ENCODE measurements around the gene KCNQ1OT1.

KCNQ1OT1 gene

GRCh38 chr11:2701898-2702434, 2.2 kb upstream of the KCNQ1OT1 start:
- no peak for DNase-seq (ENCODE audit: low read depth)

DNA sequence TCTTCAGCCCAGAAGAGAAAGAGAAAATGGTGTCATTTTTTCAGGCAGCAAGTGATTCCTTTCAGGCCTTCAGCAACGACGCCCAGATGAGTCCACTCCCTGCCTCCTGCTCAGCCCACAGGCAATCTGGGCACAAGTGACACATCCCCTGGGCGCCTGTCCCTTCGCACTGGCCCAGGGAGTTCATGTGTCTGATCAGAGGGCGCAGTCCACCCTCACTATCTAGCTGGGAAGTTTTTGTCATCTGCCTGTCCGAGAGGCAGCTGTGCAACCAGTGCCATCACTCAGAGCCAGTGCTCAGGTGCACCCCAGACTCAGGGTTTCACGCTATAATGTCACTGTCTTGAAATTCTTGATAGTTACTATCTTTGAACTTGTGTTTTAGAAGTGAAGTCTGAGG, 1.4 kb upstream of the KCNQ1OT1 start:
- DNase-seq (ENCODE audit: low read depth): no peak

GRCh38 chr11:2700415-2701211, 819 bp upstream of the KCNQ1OT1 start:
- no peak for DNase-seq (ENCODE audit: low read depth)

DNA sequence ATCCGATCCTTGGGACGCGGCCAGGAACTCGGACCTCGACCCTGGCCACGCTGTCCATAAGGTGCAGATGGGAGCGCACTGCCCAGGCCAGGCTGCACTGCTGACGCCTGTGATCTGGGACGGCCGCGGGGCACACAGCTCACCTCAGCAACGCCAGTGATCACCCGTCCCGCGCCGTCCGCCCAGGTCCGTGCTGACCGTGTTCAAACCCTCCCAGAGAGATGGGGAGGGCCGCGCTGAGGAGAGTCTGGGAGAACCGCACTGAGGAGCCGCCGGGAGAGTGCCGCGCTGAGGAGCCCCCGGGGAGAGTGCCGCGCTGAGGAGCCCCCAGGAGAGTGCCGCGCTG, 636 bp downstream of the KCNQ1OT1 start:
- no peak for DNase-seq (ENCODE audit: low read depth)

DNA sequence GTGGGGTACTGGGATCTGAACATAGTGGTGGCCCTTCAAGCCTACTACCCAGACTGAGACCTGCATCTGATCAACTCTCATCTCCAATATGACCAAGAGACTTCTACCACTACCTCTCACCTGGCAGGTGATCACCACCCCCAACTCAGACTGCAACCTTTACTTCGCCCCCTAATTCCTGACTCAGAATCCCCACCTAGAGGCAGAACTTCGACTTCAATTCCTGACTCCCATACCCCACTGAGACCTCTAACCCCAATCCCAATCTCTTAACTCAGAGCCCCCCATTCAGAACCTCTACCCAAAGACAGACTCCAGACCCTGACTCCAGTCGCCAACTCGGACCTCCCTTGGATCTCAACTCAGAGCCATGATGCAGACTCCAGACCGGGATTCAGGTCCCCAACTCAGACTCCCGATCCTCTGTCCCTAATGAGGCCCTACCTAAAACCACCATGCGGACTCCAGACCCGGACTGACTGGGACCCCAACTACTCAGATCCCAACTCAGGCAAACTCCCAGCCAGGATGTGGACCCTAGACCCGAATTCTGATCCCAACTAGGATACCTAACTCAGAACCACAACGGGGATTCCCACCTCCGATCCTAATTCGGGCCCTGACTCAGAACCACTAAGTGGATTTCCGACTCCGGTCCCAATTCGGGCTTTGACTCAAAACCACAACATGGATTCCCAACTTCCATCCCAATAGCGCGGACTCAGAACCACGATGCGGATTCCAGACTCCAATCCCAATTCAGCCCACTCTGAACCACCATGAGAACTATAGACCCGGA, 1.2 kb downstream of the KCNQ1OT1 start:
- no peak for DNase-seq (ENCODE audit: low read depth)

GRCh38 chr11:2697866-2698265, 1.9 kb downstream of the KCNQ1OT1 start:
- no peak for DNase-seq (ENCODE audit: low read depth)

DNA sequence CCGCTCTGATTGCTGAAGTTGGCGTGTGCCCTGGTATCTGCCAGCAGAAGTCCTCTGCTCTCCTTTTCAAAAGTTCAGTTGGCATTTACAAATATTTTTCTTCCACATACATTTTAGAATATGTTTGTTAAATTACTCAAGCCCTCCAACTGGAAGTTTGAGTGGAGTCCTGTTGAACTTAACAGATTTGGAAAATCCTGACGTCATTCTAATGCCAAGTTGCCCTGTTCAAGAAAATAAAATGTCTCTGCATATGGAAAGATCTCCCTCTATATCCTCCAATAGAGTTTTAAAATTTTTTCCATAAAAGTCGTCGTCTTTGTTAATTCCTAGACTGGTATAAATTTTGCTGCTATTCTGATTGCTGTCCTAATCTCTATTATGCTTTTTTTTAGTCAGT, 3.3 kb downstream of the KCNQ1OT1 start:
- DNase-seq (ENCODE audit: low read depth): no peak

GRCh38 chr11:2694995-2695939, 4.5 kb downstream of the KCNQ1OT1 start:
- DNase-seq (ENCODE audit: low read depth): no peak

GRCh38 chr11:2694495-2694894, 5.3 kb downstream of the KCNQ1OT1 start:
- no peak for DNase-seq (ENCODE audit: low read depth)

DNA sequence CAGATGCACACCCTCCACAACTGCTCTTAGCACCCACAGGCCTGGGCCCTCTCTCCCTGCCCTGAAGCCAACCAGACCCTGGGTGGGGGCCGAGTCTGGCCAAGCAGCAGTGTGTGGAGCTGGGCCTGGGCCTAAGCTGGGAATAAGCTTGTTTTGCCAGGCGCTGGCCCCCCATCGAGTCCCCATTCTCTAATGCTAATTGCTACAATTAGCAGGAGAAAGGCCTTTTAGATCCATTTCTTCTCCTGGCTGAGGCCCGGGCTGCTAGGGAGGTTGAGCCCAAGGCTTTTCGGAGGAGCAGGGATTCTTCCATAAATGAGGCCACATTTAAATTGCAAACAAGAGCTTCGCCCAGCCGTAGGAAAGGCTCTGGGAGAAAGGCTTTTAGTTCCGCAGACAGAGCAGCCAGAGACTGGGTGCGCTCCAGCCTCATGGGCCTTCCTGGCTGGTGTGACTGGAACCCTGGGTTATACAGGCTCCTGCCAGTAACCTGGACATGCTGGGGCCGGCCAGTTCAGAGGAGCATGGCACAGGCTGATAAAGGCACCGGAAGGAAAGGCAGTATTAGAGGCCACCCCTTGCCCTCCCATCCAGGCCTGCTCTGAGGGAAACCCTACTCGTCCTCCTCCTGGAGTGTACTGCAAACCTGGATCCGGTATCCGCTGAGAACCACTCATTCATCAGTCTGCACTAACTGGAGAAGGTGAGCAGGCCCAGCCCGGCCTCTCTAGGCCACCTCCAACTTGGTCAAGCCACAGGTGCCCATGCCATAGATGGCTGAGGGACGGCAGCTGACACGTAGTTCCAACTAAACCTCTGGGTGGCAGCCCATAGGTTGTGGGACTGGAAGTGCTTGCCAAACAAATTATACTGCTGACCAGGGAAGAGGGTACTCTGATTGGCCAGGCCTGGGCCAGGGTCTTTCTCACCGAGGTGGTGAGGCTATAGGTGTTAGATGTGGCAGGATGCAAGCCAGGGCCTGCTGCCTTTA, 6.2 kb downstream of the KCNQ1OT1 start:
- DNase-seq (ENCODE audit: low read depth): no peak

DNA sequence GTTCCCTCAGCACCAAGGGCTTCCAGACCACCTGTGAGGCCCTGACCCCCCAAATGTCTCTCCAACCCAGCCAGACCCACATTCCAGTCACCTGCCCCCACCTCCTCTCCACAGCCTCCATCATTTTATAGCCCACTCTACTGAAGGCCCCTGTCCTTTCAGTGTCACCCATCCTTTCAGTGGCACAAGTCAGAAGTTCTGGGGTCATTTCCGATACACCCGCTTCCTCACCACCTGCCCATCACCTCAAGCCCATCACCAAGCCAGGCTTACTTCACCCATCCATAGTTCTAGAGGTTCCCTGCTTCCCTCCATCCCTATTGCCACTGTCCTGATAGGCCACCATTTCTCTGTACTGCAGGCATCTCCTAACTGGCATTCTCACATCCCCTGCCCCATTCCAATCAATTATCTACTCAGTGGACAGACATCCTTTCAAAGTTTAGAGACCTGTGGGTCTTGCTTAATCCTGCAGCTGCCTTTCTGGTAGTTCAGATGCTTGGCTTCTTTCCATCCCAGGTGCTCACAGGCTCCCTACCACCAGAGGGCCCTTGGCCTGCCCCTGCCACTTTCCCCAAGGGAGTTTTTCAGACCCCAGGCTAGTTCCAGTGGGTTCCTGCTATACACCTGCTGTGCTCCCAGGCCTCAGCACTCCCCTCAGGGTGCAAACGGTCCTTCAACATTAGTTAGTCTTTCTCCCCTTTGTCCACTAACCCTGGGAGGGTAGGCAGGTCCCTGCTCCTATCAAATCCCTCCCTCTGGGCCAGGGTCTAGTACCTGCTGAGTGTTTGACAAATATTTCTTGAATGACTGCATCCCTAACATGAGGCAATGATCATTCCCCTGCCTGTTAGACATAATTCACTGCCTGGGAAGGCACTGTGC, 7.6 kb downstream of the KCNQ1OT1 start:
- DNase-seq (ENCODE audit: low read depth): no peak

- no peak for DNase-seq (ENCODE audit: low read depth)
Measured at GRCh38 chr11:2691355-2691761, 8.4 kb downstream of the KCNQ1OT1 start.

DNA sequence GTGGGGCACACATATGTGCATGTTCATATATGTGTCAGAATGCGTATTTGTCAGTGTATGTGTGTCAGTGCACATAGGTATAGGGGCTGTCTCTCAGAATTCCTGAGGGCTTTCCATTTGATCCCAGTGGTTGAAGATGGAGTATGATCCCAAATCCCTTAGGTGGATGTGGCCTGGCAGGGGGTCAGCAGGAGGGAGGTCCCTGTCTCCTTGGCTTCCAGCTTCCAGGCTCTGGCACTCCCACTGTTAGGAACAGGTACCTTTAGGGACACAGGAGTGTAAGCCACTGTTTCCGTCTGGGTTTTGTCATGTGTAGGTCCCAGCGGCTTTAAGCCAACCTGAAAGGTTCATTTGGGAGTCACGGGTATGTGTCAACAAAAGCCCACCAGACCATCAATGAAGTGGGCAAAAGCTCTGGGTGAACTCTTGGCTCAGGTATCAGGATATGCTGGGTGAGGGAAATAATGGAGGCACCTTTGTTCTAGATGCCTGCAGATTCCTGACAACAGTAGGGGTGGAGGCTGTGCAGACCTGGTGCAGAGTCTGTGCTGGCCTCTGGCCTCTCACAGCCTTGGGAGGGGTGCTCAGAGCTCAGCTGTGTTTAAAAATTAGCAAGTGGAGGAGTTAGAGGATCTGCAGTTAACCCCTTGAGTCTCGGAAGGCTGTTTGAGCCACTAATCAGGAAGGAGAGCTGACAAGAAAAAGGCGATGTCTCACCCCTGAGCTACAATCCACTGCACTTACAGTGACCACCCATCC, 9.0 kb downstream of the KCNQ1OT1 start:
- no peak for DNase-seq (ENCODE audit: low read depth)

GRCh38 chr11:2689651-2690575, 9.9 kb downstream of the KCNQ1OT1 start:
- DNase-seq (ENCODE audit: low read depth): no peak

GRCh38 chr11:2688381-2689231, 11.2 kb downstream of the KCNQ1OT1 start:
- DNase-seq (ENCODE audit: low read depth): no peak

DNA sequence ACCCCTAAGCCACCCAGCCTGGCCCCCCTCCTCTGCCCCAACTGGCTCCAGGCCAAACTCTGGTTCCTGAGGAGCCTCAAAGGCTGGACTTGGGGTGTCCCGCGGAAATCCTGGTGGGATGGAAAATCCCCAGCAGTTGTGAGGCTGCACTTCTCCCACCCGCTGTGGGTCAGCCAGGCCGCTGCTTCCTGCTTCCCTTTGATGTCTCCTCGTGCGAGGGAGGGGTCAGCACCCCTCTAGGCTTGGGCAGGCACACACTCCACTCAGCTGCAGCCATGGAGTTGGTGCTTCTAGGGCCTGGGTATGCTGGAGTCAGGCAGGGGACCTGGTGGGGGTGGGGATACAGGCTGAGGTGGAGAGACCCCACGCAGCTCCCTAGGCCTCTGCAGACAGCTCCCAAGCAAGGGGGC, 12.0 kb downstream of the KCNQ1OT1 start:
- no peak for DNase-seq (ENCODE audit: low read depth)

DNA sequence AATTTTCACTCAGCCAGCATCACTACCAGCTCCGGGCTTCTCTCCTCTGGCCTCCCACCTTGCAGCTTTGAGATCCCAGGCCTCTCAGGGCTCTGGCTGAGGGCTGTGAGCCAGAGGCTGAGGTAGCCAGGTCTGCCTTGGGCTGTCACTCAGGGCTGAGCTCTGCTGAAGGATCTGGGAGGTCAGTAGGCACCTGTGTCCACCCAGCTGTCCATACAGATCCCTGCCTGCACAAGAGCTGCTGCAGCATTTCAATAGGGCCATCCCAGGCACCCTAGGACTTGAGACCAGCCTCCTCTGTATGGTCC, 12.6 kb downstream of the KCNQ1OT1 start:
- no peak for DNase-seq (ENCODE audit: low read depth)
